MV-4-11 (cell line): ENCODE results near the gene OR1K1.
A peak's percentile ranks its signal among the peaks of the same experiment; 100 is the strongest.
"Not testable (repeated sequence)": the region's sequence is repeated elsewhere in the genome, so short reads cannot be mapped to it uniquely, and the experiment has no call there.

Experiments
- DNase-seq: peaks from one replicate; lab custom pipeline; 2025; lab: John Stamatoyannopoulos, UW

OR1K1 gene

DNA sequence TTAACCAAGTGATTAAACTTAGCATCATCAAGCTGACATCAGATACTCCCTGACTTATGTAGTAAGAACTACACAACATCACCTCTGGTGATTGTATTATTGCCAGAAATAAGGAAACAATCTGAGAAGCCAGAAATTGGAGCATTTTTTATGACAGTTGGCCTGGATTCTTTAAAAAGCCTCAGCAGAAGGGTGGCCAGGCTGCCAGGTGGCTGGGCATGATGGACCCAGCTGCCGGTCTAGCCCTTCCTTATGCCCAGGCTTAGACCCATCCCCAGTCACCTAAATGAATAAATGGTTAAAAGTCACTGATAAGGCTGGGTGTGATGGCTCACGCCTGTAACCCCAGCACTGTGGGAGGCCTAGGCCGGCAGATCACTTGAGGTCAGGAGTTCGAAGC, 12.8 kb downstream of the OR1K1 start:
- no peak for DNase-seq

DNA sequence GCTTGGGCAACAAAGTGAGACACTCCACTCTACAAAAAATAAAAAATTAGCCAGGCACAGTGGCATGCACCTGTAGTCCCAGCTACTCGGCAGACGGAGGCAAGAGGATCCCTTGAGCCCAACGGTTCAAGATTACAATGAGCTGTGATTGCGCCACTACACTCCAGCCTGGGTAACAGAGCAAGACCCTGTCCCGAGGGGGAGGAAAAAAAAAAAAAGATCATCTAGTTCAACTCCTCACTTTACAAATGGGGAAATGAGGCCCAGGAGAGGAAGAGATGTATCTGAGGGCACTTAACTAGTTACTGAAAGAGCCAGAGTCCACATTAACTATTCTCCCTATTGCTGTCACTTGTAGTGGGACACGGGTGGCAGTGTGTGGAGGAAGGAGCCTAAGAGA, 14.6 kb downstream of the OR1K1 start:
- peak; percentile 80 for DNase-seq

DNA sequence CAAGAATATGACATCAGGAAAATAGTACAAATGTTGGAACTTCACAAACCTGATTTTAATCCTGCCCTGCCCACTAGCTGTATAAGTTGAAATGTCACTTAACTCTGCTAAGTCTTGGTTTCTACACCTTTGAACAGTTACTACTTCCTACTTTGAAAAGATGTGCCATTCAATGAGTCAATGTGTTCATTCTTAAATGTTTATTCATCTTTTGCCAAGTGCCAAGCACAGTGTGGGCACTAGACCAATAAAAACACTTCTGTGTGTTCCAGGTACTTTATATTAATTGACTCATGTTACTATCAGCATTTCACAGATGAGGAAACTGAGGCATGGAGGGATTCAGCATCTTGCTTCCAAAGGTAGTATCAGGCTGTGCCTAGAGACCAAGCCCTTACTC, 15.6 kb downstream of the OR1K1 start:
- no peak for DNase-seq

DNA sequence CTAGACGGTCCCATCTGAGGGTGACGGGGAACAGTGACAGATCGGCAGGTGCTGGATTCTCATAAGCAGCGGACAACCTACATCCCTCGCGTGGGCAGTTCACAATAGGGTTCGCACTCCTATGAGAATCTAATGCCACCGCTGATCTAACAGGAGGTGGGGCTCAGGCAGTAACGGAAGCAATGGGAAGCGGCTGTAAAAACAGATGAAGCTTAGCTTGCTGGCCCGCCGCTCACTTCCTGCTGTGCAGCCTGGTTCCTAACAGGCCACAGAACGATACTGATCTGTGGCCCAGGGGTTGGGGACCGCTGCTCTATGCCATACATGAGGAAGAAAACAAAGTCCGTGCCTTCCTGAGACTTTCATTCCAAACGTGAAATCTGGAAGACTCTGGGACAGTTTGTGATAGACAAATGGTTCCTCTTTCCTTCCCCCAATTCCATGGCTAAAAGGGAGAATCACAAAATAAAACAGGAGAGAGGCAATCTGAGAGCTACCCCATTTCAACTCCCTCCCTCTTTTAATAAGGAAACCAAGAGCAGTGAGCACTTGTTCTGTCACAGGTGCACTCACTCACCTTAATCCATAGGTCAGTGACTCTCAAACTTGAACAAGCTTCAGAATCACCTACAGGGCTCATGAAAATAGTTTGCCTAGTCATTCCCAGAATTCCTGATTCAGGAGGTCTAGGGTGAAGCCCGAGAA, 16.4 kb downstream of the OR1K1 start:
- no peak for DNase-seq

DNA sequence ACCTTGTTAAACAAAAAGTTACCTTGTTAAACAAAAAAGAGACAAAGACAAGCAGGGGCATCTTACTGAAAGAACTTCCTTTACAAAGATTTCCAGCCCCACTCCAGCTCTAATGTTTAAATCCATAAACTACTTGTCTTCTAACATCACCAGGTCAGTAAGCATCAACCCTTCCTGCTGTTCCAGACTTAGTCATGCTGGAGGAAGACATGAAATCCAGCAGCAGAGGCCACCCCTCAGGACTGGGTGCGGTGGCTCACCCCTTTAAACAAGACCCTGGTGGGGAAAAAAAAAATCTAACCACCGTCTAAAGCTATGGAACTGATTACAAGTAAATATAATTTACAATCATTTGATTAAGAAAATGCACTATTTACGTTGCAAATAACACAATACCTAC, 19.4 kb downstream of the OR1K1 start:
- DNase-seq = no peak

DNA sequence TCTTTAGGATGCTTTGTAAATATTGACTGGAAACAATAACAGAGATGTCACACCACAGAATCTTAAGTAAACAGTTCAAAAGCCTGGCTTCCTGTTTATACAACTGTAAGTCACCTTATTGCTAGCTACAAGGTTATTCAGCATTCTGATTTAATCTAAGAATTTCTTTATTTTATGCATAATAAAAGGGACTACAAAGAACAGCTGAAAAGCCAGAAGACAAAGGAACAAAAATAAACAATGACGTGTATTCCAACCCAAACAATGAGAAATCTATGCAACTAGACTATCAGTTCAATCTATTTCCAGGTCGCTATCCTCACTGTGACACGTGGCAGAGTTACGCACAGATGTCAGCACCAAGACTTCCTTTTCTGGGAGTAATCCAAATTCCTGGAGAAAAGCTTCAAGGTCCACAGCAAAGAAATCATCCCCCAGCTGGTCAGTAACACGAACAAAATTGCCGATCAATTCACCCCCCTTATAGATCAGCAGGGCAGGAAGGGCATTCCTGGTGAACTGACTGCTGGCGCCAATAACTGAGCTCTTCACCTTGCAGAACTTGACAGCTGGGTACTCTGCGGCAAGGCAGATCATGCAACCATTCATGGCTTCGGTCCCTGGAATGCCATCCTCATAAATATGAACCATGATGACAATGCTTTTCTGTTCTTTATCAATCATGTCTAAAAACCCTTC, 20.0 kb downstream of the OR1K1 start:
- no peak for DNase-seq

DNA sequence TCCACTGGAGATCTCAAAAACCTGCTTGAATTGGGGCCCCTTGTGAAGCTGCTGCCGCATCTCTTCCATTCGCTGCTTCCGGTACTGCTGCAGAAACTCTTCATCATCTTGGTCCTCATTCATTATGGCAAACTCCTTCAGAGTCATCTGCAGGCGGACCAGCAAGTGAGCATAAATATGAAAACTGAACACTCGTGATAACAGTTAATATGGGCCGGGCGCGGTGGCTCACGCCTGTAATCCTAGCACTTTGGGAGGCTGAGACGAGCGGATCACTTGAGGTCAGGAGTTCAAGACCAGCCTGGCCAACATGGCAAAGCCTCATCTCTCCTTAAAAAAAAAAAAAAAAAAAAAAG, 20.5 kb downstream of the OR1K1 start:
- DNase-seq = no peak

DNA sequence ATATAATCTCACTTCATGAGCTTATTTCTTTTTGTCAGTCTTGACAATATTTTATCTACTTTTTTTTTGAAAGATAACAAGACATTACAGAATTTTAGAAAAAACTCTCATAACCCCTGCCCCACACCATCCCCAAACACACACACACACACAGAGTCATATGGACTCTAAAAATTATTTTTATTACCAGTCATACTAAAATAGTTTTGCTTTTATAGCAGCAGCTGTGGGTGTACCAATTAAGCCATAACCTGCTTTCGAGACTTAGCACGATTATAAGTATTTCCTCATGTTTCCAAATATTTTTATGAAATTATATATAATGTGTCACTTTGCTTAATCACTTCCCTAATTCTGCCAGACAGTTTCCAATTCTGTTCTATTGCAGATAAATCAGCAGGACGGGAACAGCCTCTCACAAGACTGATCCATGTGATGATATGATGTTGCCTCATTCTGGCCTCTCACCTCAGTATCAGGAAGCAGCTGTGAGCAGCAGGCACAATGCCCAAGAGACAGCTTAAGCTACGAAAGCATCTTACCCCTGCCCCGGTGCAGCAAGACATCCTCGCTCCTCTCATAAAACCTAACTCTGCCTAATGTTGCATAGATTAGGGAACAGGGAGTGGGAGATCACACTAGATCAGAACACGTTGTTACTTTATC, 21.5 kb downstream of the OR1K1 start:
- DNase-seq = peak; percentile 49

DNA sequence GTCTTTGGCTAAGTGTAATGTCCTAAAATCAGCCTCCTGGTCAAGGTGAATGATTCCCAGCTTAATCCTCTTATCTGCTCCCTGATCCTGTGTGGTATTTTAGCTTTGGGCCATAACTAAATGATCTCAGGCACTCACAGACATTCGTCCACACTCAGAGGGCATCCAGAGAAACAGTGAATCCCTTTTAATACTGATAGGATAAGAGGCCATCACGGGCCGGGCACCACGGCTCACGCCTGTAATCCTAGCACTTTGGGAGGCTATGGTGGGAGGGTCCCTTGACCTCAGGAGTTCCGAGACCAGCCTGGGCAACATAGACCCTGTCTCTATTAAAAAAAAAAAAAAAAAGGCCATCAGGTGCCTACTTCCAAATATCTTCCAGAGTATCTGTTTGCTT, 22.1 kb downstream of the OR1K1 start:
- DNase-seq = no peak

DNA sequence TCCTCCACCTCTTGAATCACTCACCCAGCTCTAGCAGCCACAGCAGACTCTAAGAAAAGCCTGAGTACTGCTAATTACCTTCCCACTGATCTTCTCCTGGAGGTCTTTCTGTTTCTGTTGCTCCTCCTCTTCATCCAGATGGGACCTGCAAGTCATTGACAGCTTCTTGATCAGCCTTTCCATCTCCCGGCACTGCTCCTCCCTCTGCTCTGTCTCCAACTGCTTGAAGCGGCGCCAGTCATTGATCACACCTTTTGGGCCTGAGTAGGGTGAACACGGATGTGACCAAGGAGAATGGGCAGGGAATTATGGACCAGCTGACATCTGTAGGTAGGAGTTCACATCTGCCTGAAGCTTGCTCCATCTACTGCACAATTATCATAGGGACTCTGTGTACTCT, 23.0 kb downstream of the OR1K1 start:
- DNase-seq = no peak

DNA sequence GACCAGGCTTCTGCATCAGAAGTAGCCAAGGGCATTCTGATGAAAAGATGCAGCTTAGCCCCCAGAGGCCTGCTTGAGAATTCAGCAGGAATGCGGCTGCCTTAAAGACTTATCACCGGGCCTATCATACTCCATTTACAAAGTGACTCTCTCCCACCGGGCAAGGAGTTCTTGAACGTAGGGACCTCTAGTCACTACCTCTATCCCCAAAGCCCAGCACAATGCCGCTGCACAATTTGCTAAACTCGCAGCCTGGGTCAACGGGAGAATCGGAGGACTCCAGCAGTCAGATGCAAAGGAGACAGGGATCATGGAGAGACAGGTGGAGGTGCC, 27.8 kb downstream of the OR1K1 start:
- no peak for DNase-seq

DNA sequence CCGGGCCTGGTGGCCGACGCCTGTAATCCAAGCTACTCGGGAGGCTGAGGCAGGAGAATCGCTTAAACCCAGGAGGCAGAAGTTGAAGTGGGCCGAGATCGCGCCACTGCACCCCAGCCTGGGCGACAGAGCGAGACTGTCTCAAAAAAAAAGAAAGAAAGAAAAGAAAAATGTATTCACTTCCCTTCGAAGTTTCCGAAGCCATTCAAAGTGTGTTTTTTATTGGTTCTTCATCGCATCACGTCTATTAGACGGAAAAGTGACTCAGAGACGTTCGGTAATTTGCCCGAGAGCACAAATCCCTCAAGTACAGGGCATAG, 29.0 kb downstream of the OR1K1 start:
- not testable (repeated sequence) for DNase-seq

DNA sequence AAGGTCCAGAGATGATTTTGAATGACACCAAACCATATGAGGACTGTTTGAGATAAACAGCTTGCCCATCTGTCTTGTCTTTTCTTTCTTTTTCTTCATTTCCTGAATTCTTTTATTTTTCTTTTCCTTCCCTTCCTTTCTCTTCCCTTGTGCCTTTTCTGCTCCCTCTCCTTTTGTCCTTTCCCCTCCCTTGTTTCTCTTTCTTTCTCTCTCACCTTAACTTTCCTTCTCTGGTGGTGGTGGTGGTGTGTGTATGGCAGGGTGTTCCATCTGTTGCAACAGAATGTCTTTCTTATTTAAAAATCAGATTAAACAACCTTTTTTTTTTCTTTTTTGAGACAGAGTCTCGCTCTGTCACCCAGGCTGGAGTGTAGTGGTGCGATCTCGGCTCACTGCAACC, 32.3 kb downstream of the OR1K1 start:
- DNase-seq = no peak

DNA sequence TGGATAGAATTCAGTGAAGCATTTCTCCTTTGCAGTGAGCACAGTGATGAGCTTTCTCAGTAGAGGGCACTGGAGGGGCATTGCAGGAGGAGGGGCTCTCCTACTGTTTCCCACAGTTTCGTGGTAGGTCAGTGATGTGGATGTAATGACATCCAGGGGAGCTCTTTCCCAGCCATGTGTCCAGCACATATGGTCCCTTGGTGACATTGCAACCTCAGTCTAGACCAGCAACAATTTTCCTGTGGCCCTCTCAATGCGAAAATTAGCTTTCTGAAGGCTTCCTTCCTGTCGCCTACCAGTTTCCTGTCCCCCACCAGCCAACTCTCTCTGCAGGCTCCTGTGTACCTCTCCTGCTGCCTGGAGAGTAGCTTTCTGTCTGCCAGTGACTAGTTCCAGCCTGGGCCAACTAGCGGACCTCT, 35.4 kb downstream of the OR1K1 start:
- no peak for DNase-seq

DNA sequence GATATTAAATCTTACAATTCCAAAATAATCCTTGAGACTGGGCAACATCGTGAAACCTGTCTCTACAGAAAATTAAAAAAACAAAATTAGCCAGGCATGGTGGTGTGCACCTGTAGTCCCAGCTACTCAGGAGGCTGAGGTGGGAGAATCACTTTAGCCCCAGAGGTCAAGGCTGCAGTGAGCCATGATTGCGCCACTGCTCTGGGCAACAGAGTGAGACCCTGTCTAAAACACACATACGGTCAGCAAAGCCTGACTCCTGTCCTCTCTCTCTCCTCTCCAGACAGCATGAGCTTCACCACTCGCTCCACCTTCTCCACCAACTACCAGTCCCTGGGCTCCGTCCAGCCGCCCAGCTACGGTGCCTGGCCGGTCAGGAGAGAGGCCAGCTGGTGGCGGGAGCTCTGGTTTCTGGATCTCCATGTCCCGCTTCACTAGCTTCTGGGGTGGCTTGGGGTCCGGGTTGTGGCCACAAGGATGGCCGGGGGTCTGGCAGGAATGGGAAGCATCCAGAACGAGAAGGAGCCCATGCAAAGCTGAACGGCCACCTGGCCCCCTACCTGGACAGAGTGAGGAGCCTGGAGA, 37.4 kb downstream of the OR1K1 start:
- no peak for DNase-seq

DNA sequence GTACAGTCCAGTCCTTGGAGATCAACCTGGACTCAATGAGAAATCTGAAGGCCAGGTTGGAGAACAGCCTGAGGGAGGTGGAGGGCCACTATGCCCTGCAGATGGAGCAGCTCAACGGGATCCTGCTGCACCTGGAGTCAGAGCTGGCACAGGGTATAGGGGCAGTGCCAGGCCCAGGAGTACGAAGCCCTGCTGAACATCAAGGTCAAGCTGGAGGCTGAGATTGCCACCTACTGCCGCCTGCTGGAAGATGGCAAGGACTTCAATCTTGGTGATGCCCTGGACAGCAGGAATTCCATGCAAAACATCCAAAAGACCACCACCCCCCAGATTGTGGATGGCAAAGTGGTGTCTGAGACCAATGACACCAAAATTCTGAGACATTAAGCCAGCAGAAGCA, 38.5 kb downstream of the OR1K1 start:
- not testable (repeated sequence) for DNase-seq

DNA sequence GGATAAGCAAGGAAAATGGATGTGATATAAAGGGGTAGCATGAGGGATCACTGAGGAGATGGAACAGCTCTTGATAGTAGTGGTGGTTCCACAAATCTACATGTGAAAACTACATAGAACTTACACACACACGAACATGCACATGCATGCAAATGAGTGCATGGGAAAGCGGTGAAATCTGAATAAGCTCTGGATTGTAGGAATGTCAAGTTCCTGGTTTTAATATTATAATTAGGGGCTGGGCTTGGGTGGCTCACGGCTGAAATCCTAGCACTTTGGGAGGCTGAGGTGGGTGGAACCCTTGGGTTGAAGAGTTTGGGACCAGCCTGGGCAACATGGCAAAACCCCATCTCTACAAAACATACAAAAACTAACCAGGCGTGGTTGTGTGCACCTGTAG, 41.6 kb downstream of the OR1K1 start:
- DNase-seq = no peak

DNA sequence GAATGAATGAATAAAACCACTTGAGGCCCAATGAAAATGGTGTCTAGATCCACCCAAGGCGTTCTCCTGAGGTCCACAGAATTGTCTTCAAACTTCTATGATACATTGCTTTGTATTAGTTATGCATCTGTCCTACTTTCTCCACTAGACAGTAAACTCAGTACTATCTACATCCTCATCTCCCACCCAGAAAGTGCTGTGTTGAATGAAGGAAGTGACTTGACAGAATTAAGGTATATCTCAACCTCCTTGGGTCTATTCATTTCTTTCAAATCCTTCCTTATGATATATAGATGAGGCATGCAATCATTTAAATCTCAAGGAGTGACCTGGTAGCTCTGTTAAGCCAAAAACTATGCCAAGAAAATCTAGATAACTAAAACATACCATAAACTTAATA, 44.2 kb downstream of the OR1K1 start:
- no peak for DNase-seq

DNA sequence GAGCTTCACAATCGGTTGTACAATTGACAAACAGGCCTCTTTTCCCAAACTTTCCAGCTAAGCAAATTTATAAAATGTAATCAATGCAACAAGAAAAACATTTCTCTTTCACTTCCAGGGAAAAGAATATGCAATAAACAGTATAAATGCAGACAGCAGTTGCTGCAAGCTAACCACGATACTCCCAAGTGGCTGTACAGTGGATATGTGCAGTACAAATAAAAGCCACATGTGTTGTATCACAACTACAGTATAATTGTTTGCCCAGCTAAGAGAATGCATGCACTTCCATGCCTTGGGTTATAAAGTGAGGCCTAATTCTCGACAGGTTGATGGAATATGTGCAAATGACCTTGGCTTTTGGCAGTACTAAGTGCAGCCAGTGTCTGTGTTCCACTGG, 45.2 kb downstream of the OR1K1 start:
- no peak for DNase-seq

DNA sequence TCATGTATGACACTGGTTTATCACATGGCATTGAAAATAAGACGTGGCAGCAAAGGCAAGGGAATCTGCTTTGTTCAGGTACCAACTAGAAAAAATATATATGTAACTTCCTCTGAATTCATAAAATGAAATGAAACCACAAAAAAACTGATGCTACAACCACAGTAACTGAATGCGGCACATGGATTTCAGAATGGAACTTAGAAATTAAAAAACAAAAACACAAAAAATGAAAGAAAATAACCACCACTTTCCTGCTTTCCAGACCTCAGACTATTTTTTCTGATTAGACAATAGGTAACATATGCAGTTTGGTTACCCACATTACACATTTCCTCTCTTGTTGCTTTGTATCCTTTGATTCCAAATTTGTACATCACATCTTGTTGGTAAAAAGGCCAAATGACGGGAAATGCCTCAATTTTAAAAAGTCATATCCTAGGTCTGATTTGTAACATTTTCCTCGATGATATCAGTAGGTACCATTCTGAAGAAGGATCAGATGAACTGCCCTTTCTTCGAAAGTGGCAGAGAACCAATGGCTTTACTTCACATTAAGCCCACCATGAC, 46.5 kb downstream of the OR1K1 start:
- no peak for DNase-seq

DNA sequence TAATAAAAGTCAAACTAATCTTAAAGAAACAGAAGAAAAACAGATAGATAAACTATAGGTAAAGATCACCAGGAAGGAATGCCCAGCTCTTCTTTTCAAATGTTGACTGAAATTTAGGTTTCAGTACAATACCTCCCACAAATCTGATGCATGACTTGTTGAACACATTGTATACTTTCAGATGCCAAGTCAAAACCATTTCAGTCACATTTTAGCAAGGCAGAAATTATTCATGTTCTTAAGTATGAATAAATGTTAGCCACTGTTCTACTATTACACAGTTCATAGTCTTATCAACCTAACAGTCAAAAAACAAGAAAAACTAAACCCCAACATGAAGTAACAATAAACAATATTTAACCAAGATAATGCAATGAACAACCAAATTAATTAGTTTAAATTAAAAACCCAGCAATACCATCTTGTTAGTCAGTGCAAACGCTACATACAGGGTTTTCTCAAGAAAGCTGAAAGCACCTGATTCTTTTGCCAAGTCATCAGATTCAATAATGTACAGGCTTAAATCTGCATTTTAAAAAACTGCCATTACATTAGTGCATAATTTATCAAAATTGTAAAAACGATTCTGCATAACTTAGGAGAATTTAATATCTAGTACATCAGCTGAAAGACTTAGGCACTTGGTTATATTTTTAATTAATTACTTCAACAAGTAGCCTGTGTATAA, 48.5 kb downstream of the OR1K1 start:
- no peak for DNase-seq
